Glutamatergic neuron (in vitro differentiated cells): ENCODE data around the gene AGBL3. TPM values are rescaled to one million over a fixed set of nuclear protein-coding genes. Genes with fewer than 3 reads are reported as not detected.

Source experiments
- DNase-seq: peaks from one replicate; pipeline ENCODE4 v3.0.0; 2022
- H3K27ac Mint-ChIP-seq: one replicate; pipeline ENCODE4 v1.8.0; 2020; ENCODE audit warnings: mild to moderate bottlenecking, mixed read lengths, inconsistent platforms; ENCODE audit not compliant: unreplicated experiment
- H3K27me3 Mint-ChIP-seq: one replicate; pipeline ENCODE4 v1.8.0; 2020; ENCODE audit warnings: mild to moderate bottlenecking, moderate library complexity, mixed read lengths, inconsistent platforms; ENCODE audit not compliant: unreplicated experiment
- H3K36me3 Mint-ChIP-seq: one replicate; pipeline ENCODE4 v1.8.0; 2020; ENCODE audit warnings: mild to moderate bottlenecking, mixed read lengths, inconsistent platforms; ENCODE audit not compliant: unreplicated experiment
- H3K4me1 Mint-ChIP-seq: one replicate; pipeline ENCODE4 v1.8.0; 2020; ENCODE audit warnings: mild to moderate bottlenecking, low read depth, mixed read lengths, inconsistent platforms; ENCODE audit not compliant: unreplicated experiment
- H3K4me3 Mint-ChIP-seq: one replicate; pipeline ENCODE4 v1.8.0; 2020; ENCODE audit warnings: mild to moderate bottlenecking, mixed read lengths, inconsistent platforms; ENCODE audit not compliant: unreplicated experiment
- H3K9me3 Mint-ChIP-seq: one replicate; pipeline ENCODE4 v1.8.0; 2020; ENCODE audit warnings: mild to moderate bottlenecking, moderate library complexity, mixed read lengths, inconsistent platforms; ENCODE audit not compliant: unreplicated experiment
- CTCF ChIP-seq: fragments of 200-600 bp; sonication (generic); IDR thresholded peaks from one replicate; pipeline ENCODE4 v1.5.0; 2021; ENCODE audit not compliant: partially characterized antibody, unreplicated experiment
- total RNA-seq: library from RNA; stranded (reverse); fragmentation: NEBNext Ultra II Directional; extraction: Animal tissue kit (Norgen Biotek cat#: 25700); gene quantifications from one replicate; pipeline ENCODE4 v1.2.1, GENCODE V29; 2021; ENCODE audit not compliant: unreplicated experiment

Gene AGBL3
- total RNA-seq, 1 donor from 2014 or later: 2.3 TPM

- no peak for TF ChIP-seq CTCF
- no peak for DNase-seq
- Mint-ChIP-seq H3K4me1 (no peaks in the 10 kb centered on the region), H3K27me3 (peaks cover 2% of the 10 kb centered on the region), H3K27ac (peak overlapping the region; percentile 92), H3K36me3 (no peaks in the 10 kb centered on the region), H3K4me3 (peak overlapping the region; percentile 96), H3K9me3 (peaks cover 2% of the 10 kb centered on the region)
Measured at GRCh38 chr7:134985894-134986362, 380 bp upstream of the AGBL3 start.

- no peak for DNase-seq
- Mint-ChIP-seq H3K4me1 (no peaks in the 10 kb centered on the region), H3K36me3 (no peaks in the 10 kb centered on the region), H3K4me3 (no peak overlapping the region), H3K27ac (no peak overlapping the region), H3K9me3 (peaks cover 2% of the 10 kb centered on the region), H3K27me3 (peaks cover 2% of the 10 kb centered on the region)
- TF ChIP-seq CTCF: no peak
Measured at GRCh38 chr7:134988161-134988560, 1.9 kb downstream of the AGBL3 start.

- no peaks in the 10 kb centered on the region for H3K36me3 Mint-ChIP-seq
- no peaks in the 10 kb centered on the region for H3K9me3 Mint-ChIP-seq
- H3K27ac Mint-ChIP-seq: no peak overlapping the region
- H3K27me3 Mint-ChIP-seq: no peaks in the 10 kb centered on the region
- TF ChIP-seq CTCF: no peak
- H3K4me1 Mint-ChIP-seq: no peaks in the 10 kb centered on the region
- DNase-seq: no peak
- H3K4me3 Mint-ChIP-seq: no peak overlapping the region
Measured at GRCh38 chr7:134991469-134992339, 5.4 kb downstream of the AGBL3 start.

- no peaks in the 10 kb centered on the region for H3K4me1 Mint-ChIP-seq
- H3K27me3 Mint-ChIP-seq: no peaks in the 10 kb centered on the region
- TF ChIP-seq CTCF: no peak
- no peaks in the 10 kb centered on the region for H3K9me3 Mint-ChIP-seq
- H3K27ac Mint-ChIP-seq: no peak overlapping the region
- no peaks in the 10 kb centered on the region for H3K36me3 Mint-ChIP-seq
- no peak overlapping the region for H3K4me3 Mint-ChIP-seq
- DNase-seq: no peak
Measured at GRCh38 chr7:134992626-134993179, 6.4 kb downstream of the AGBL3 start.

GRCh38 chr7:134993877-134994456 lies 7.7 kb downstream of the AGBL3 start:
- Mint-ChIP-seq H3K36me3 (no peaks in the 10 kb centered on the region), H3K9me3 (no peaks in the 10 kb centered on the region), H3K4me3 (no peak overlapping the region), H3K4me1 (no peaks in the 10 kb centered on the region), H3K27me3 (no peaks in the 10 kb centered on the region), H3K27ac (no peak overlapping the region)
- TF ChIP-seq CTCF: no peak
- DNase-seq: no peak
